Activated B cell treated with CpG ODN at 0.5 μM for 24 hours (primary cell): Measurements from ENCODE around the gene ELOVL1. TPM values are rescaled to one million over a fixed set of nuclear protein-coding genes. Genes with fewer than 3 reads are reported as not detected.

Experiments
- ATAC-seq: fragments of 200-7000 bp; cut with Tn5 transposase; one replicate; pipeline ENCODE4 v1.10.0; 2021; ENCODE audit warnings: low read depth, mild to moderate bottlenecking, moderate library complexity
- CTCF ChIA-PET: fragments of 350-600 bp; sonication (Branson Sonifier 250); formaldehyde crosslinking; loops from one replicate; lab custom pipeline; 2021; ENCODE audit warnings: antibody characterized with exemption; lab: Charles Lee
- POLR2A ChIA-PET: fragments of 350-600 bp; sonication (Branson Sonifier 250); formaldehyde crosslinking; loops from one replicate; lab custom pipeline; 2021; ENCODE audit warnings: antibody characterized with exemption; lab: Charles Lee
- DNase-seq: peaks from one replicate; pipeline ENCODE4 v3.0.0; 2022
- H3K27ac Mint-ChIP-seq: one replicate; pipeline ENCODE4 v1.8.0; 2020; ENCODE audit warnings: mixed read lengths
- H3K27me3 Mint-ChIP-seq: one replicate; pipeline ENCODE4 v1.8.0; 2021; ENCODE audit warnings: mixed read lengths
- H3K36me3 Mint-ChIP-seq: one replicate; pipeline ENCODE4 v1.8.0; 2021; ENCODE audit warnings: low read depth, mixed read lengths
- H3K4me1 Mint-ChIP-seq: one replicate; pipeline ENCODE4 v1.8.0; 2021; ENCODE audit warnings: mixed read lengths
- H3K4me3 Mint-ChIP-seq: one replicate; pipeline ENCODE4 v1.8.0; 2020; ENCODE audit warnings: mild to moderate bottlenecking, mixed read lengths
- H3K9me3 Mint-ChIP-seq: one replicate; pipeline ENCODE4 v1.8.0; 2020; ENCODE audit warnings: mixed read lengths
- CTCF ChIP-seq: fragments of 200-600 bp; IDR thresholded peaks from one replicate; pipeline ENCODE4 v1.8.0; 2022; ENCODE audit warnings: antibody characterized with exemption, mild to moderate bottlenecking
- intact Hi-C: fragments of 100-400 bp; cut with micrococcal nuclease; formaldehyde crosslinking; loops from one replicate; pipeline ENCODE4 v1.15.1; 2024
- total RNA-seq: library from RNA; stranded (reverse); gene quantifications from 2 replicates; pipeline ENCODE4 v1.2.3, GENCODE V29; 2022

Gene ELOVL1
- total RNA-seq, 1 donor from 2014 or later = 84.2 TPM

GRCh38 chr1:43382027-43382779 is 14.4 kb upstream of the ELOVL1 start:
- intact Hi-C loops = no loop called here

DNA sequence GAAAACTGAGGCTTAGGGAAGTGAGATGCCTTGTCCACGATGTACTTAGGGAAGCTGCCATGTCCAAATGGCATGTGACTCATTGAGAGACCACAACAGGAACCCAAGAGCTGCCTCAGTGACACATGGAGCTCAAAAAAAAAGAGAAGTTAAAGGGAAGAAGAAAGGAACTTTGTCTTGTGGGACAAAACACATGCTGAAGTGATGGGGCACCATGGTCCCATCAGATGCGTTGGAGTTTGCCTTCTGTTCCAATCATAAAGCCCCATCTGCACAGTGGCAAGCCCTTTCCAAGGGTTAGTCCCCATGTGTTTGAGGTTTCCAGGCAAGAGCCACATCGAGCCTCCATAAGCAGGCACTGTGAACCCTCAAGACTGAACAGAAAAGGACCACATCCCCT is 13.8 kb upstream of the ELOVL1 start:
- ChIA-PET POLR2A (no interaction called here), CTCF (interaction anchor here (0.6 kb wide), 1 partner anchor 155 kb away, joined by 3 read pairs; no protein-coding TSS in a partner anchor)
- Mint-ChIP-seq H3K27ac (no peak overlapping the region), H3K9me3 (no peaks in the 10 kb centered on the region), H3K4me1 (no peaks in the 10 kb centered on the region), H3K4me3 (no peak overlapping the region), H3K27me3 (no peaks in the 10 kb centered on the region), H3K36me3 (peaks cover 67% of the 10 kb centered on the region)
- ATAC-seq (no peak), DNase-seq (no peak)
- TF ChIP-seq CTCF = no peak
- intact Hi-C loops = no loop called here

More at GRCh38 chr1:43382027-43382779, 14.4 kb upstream of the ELOVL1 start:
- H3K4me3 Mint-ChIP-seq = no peak overlapping the region
- no peak for TF ChIP-seq CTCF
- H3K4me1 Mint-ChIP-seq = no peaks in the 10 kb centered on the region
- DNase-seq (no peak), ATAC-seq (no peak)
- ChIA-PET POLR2A (interaction anchor here (1.6 kb wide), 1 partner anchor 15 kb away, joined by 6 read pairs; the partner anchor contains the start of gene ELOVL1), CTCF (interaction anchor here (0.6 to 1.9 kb wide), 2 partner anchors 155 kb away, joined by 3 to 7 read pairs; no protein-coding TSS in a partner anchor)
- no peak overlapping the region for H3K27ac Mint-ChIP-seq
- H3K36me3 Mint-ChIP-seq = peaks cover 73% of the 10 kb centered on the region
- no peaks in the 10 kb centered on the region for H3K27me3 Mint-ChIP-seq
- H3K9me3 Mint-ChIP-seq = no peaks in the 10 kb centered on the region

DNA sequence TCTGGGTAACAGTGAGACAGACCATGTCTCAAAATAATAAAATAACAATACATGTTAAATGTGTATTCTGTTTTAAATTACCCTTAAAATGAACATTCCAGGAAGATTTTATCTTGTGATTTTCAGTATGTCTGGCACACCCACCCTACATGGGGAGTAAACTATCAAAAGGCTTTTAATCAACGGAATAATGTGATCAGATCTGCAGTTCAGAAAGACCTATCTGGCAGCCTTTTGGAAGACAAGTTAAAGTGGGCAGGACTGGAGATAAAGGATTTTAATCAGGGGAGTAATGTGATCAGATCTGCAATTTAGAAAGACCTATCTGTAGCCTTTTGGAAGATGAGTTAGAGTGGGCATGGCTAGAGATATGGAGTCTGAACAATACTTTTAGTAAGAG is 11.7 kb upstream of the ELOVL1 start:
- Mint-ChIP-seq H3K27ac (no peak overlapping the region), H3K9me3 (no peaks in the 10 kb centered on the region), H3K27me3 (no peaks in the 10 kb centered on the region), H3K4me1 (no peaks in the 10 kb centered on the region), H3K4me3 (no peak overlapping the region), H3K36me3 (peaks cover 50% of the 10 kb centered on the region)
- TF ChIP-seq CTCF = no peak
- ChIA-PET POLR2A (no interaction called here), CTCF (no interaction called here)
- intact Hi-C loops = no loop called here
- ATAC-seq = no peak
- DNase-seq = no peak

DNA sequence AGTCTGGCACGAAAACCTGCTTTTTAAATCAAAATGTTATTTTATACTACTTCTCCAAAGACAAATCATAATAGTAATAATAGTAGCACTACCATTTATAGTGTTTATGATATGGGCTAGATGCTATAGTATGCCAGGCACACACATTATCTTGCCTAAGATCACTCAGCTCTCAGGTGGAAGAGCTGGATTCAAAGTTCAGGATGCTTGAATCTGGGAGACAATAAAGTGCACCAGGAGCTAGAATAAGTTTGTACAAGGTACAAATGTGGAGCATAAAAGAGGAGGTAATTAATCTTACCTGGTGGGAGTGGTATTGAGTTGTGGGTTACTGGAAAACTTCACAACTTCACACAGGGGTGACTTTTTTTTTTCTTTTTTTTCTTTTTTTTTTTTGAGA is 10.0 kb upstream of the ELOVL1 start:
- Mint-ChIP-seq H3K36me3 (peaks cover 34% of the 10 kb centered on the region), H3K4me1 (no peaks in the 10 kb centered on the region), H3K27me3 (no peaks in the 10 kb centered on the region), H3K4me3 (no peak overlapping the region), H3K9me3 (no peaks in the 10 kb centered on the region), H3K27ac (no peak overlapping the region)
- intact Hi-C loops = no loop called here
- no peak for TF ChIP-seq CTCF
- no peak for DNase-seq
- POLR2A ChIA-PET = interaction anchor here (0.6 to 1.1 kb wide), 2 partner anchors 8 to 9 kb away, joined by 3 to 4 read pairs; no protein-coding TSS in a partner anchor
- CTCF ChIA-PET = interaction anchor here (1.2 kb wide), 1 partner anchor 151 kb away, joined by 5 read pairs; no protein-coding TSS in a partner anchor
- no peak for ATAC-seq

DNA sequence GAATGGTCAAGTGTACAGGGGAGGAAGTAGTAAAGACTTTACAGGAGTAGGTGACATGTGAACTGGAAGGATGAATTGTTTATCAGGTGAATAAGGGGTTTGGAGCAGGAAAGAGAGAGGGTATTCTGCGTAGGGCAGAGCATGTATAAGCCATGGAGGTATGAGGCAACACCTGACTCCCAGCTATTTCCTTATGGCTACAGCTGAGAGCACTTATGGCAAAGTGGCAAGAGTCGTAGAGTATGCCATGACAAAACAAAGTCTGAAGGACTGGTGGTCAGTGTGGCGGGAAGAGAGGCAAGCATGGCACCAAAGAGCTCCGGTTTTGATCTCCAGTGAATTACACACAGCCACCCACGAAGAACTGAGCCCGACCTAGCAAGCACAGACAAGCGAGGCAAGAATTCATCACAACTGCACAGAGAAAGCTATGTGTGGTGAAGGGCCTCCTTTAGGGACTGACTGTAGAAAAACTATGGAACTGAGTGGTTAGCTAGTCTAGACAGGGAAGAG is 9.0 kb upstream of the ELOVL1 start:
- POLR2A ChIA-PET = interaction anchor here (0.7 to 1.2 kb wide), 2 partner anchors 9 to 13 kb away, joined by 3 to 5 read pairs; partner anchors contain the start of gene ELOVL1

More for the DNA sequence above, 9.0 kb upstream of the ELOVL1 start:
- H3K27me3 Mint-ChIP-seq = no peaks in the 10 kb centered on the region
- H3K27ac Mint-ChIP-seq = no peak overlapping the region
- ATAC-seq (no peak), DNase-seq (no peak)
- peaks cover 25% of the 10 kb centered on the region for H3K36me3 Mint-ChIP-seq
- CTCF ChIA-PET = interaction anchor here (1.2 kb wide), 1 partner anchor 150 kb away, joined by 5 read pairs; no protein-coding TSS in a partner anchor
- H3K4me1 Mint-ChIP-seq = no peaks in the 10 kb centered on the region
- no peak for TF ChIP-seq CTCF
- intact Hi-C loops = no loop called here
- H3K9me3 Mint-ChIP-seq = no peaks in the 10 kb centered on the region
- no peak overlapping the region for H3K4me3 Mint-ChIP-seq
